Lung (tissue), 12 donors: ENCODE measurements around the gene CNN2. TPM values are rescaled to one million over a fixed set of nuclear protein-coding genes. Genes with fewer than 3 reads are reported as not detected.

Experiments
- ATAC-seq: fragments of 200-7000 bp; cut with Tn5 transposase; one replicate; pipeline ENCODE4 v1.9.1; 2020; ENCODE audit warnings: moderate number of reproducible peaks; ENCODE audit not compliant: insufficient read depth, low FRiP score
- DNase-seq, 3 donors: peaks; one replicate each; pipeline ENCODE4 v3.0.0-alpha.2; 2013 to 2017
- H3K27ac ChIP-seq, 2 donors: one replicate each; pipeline ENCODE4 v1.5.1; 2013; ENCODE audit warnings: mild to moderate bottlenecking in 2 of 2, moderate library complexity in 2 of 2, control low read depth in 1 of 2, inconsistent platforms in 1 of 2, low read depth in 1 of 2, low read length in 1 of 2
- H3K27me3 ChIP-seq, 3 donors: one replicate each; pipeline ENCODE4 v1.5.1; 2013; ENCODE audit warnings: low read length in 2 of 3; ENCODE audit not compliant: control insufficient read depth in 3 of 3, insufficient read depth in 3 of 3
- H3K36me3 ChIP-seq, 4 donors: one replicate each; pipeline ENCODE4 v1.5.1; 2013; ENCODE audit warnings: low read length in 4 of 4, mild to moderate bottlenecking in 1 of 4, moderate library complexity in 1 of 4; ENCODE audit not compliant: control insufficient read depth in 4 of 4, insufficient read depth in 4 of 4
- H3K4me1 ChIP-seq, 5 donors: one replicate each; pipeline ENCODE4 v1.5.1; 2013; ENCODE audit warnings: low read length in 5 of 5, mild to moderate bottlenecking in 2 of 5, moderate library complexity in 1 of 5; ENCODE audit not compliant: control insufficient read depth in 5 of 5, insufficient read depth in 5 of 5
- H3K4me3 ChIP-seq: one replicate; pipeline ENCODE4 v1.5.1; 2013; ENCODE audit warnings: mild to moderate bottlenecking, control low read depth, moderate library complexity
- H3K9ac ChIP-seq, 2 donors: one replicate each; pipeline ENCODE4 v1.5.1; 2013; ENCODE audit warnings: low read length in 2 of 2, control low read depth in 1 of 2; ENCODE audit not compliant: insufficient read depth in 1 of 2
- H3K9me3 ChIP-seq, 4 donors: one replicate each; pipeline ENCODE4 v1.5.1; 2013; ENCODE audit warnings: low read length in 3 of 4, mild to moderate bottlenecking in 1 of 4, moderate library complexity in 1 of 4; ENCODE audit not compliant: control insufficient read depth in 4 of 4, insufficient read depth in 3 of 4
- WGBS, 2 donors: extraction: QIAGEN DNeasy Blood & Tissue Kit; methylation state at CpG; one replicate each; pipeline ENCODE4 v1.1.7; 2013; 5-methylcytosine and 5-hydroxymethylcytosine counted together
- polyA plus RNA-seq, 2 donors: library from polyadenylated mRNA; stranded (reverse); fragments of 200-250 nt; gene quantifications; one replicate each; pipeline ENCODE4 v1.2.1, GENCODE V29; 2013
- total RNA-seq, 2 donors: library from RNA; depleted of rRNA in 1 of 2; stranded (reverse); fragments of >200 nt in 1 of 2; gene quantifications; one replicate each; pipeline ENCODE4 v1.2.1, GENCODE V29; 2014 to 2021
- TF ChIP-seq, protein P1 (sequence below): IDR thresholded peaks from 2 replicates; pipeline ENCODE4 v1.5.1; 2012; ENCODE audit warnings: mild to moderate bottlenecking; ENCODE audit errors: control extremely low read depth, extremely low read depth
- donor health status: control.
- donor health status: control.
- donor health status: Bipolar disorder and iron deficiency.
- donor health status: healthy.
- donor health status: DM: yes; HTN: yes; CAD: no.

CNN2 gene
- total and polyA plus RNA-seq, 4 donors = 161 to 236 (median 180) TPM

DNA sequence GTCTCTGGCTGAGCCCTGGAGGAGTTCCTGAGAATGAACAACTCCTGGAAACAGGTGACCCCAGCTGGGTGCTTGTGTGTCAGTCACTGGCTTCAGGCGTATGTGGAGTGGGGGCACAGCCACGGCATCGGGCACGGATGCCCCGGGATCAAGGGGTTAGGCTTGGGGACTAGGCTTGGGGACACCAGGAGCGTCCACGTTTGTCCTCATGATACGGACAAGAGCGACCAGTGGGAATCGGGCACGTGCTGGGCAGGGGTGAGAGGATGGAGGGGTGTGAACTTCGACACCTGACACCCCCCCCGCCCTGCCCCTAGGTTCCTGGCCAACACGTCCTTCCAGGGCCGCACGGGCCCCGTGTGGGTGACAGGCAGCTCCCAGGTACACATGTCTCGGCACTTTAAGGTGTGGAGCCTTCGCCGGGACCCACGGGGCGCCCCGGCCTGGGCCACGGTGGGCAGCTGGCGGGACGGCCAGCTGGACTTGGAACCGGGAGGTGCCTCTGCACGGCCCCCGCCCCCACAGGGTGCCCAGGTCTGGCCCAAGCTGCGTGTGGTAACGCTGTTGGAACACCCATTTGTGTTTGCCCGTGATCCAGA is 22.1 kb upstream of the CNN2 start:
- ATAC-seq (no peak), DNase-seq (no peak)
- Histone ChIP-seq H3K36me3 (peaks cover 0 to 12% (median 0%) of the 10 kb centered on the region in 4 donors), H3K27me3 (peaks cover 5 to 12% (median 6%) of the 10 kb centered on the region in 3 donors), H3K9ac (no peak overlapping the region), H3K9me3 (peaks cover 0 to 2% (median 0%) of the 10 kb centered on the region in 4 donors), H3K4me1 (peaks cover 0 to 19% (median 0%) of the 10 kb centered on the region in 5 donors), H3K4me3 (no peak overlapping the region), H3K27ac (no peak overlapping the region)
- WGBS, 2 donors = 73 to 77% methylated on average over 32 of the region's 32 CpGs
- TF ChIP-seq, protein P1, sequence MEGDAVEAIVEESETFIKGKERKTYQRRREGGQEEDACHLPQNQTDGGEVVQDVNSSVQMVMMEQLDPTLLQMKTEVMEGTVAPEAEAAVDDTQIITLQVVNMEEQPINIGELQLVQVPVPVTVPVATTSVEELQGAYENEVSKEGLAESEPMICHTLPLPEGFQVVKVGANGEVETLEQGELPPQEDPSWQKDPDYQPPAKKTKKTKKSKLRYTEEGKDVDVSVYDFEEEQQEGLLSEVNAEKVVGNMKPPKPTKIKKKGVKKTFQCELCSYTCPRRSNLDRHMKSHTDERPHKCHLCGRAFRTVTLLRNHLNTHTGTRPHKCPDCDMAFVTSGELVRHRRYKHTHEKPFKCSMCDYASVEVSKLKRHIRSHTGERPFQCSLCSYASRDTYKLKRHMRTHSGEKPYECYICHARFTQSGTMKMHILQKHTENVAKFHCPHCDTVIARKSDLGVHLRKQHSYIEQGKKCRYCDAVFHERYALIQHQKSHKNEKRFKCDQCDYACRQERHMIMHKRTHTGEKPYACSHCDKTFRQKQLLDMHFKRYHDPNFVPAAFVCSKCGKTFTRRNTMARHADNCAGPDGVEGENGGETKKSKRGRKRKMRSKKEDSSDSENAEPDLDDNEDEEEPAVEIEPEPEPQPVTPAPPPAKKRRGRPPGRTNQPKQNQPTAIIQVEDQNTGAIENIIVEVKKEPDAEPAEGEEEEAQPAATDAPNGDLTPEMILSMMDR = no peak

DNA sequence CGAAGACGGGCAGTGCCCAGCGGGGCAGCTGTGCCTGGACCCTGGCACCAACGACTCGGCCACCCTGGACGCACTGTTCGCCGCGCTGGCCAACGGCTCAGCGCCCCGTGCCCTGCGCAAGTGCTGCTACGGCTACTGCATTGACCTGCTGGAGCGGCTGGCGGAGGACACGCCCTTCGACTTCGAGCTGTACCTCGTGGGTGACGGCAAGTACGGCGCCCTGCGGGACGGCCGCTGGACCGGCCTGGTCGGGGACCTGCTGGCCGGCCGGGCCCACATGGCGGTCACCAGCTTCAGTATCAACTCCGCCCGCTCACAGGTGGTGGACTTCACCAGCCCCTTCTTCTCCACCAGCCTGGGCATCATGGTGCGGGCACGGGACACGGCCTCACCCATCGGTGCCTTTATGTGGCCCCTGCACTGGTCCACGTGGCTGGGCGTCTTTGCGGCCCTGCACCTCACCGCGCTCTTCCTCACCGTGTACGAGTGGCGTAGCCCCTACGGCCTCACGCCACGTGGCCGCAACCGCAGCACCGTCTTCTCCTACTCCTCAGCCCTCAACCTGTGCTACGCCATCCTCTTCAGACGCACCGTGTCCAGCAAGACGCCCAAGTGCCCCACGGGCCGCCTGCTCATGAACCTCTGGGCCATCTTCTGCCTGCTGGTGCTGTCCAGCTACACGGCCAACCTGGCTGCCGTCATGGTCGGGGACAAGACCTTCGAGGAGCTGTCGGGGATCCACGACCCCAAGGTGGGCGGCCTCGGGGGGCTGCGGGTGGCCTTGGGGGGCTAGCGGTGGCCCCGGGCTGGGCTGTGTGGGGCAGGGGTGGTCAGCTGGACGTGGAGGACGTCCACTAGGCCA is 21.4 kb upstream of the CNN2 start:
- H3K36me3 ChIP-seq = peaks cover 0 to 18% (median 0%) of the 10 kb centered on the region in 4 donors

DNA sequence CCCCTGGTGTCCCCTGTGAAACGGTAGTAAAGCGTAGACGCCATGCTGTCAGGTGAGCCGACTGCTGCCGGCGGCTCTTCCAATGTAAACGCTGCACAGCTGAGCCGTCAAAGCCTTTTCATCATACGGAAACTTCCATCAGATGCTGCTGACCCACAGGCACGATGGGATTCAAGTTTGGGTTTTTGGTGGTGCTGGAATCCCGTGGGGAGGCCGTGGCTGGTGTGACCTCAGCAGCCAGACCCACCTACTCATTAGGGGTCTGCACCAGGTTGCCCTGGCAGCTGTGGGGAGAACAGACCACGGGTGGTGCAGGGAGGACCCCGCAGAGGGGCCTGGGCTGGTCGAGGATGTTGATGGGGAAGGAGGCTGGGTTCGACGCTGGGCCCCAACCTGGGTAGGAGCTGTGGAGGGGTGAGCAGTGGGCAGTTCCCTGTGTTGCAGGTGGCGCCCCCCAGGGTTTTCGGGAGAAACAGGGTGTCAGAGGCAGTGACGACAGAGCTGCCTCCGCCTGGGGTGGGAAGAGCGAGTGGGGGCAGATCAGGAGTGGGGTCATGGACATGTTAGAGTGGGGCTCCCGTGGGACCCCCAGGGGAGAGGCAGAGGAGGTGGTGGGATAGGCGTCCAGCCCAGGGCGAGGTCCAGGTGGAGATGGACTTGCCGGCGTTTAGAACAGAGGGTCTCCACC is 19.6 kb upstream of the CNN2 start:
- WGBS, 2 donors = 82 to 85% methylated on average over 27 of the region's 27 CpGs
- DNase-seq (no peak), ATAC-seq (no peak)
- H3K9me3 ChIP-seq = peaks cover 0 to 2% (median 0%) of the 10 kb centered on the region in 4 donors
- H3K4me1 ChIP-seq = peaks cover 0 to 27% (median 0%) of the 10 kb centered on the region in 5 donors
- H3K27me3 ChIP-seq = no peaks in the 10 kb centered on the region
- no peak overlapping the region for H3K9ac ChIP-seq
- H3K36me3 ChIP-seq = peaks cover 0 to 36% (median 10%) of the 10 kb centered on the region in 4 donors
- TF ChIP-seq, protein P1 = no peak
- H3K27ac ChIP-seq = no peak overlapping the region
- H3K4me3 ChIP-seq = no peak overlapping the region

More for the DNA sequence above, 21.4 kb upstream of the CNN2 start:
- no peak overlapping the region for H3K9ac ChIP-seq
- no peak overlapping the region for H3K4me3 ChIP-seq
- peaks cover 0 to 2% (median 0%) of the 10 kb centered on the region in 4 donors for H3K9me3 ChIP-seq
- WGBS, 2 donors = 90 to 91% methylated on average over 61 to 70 of the region's 70 CpGs
- H3K27ac ChIP-seq = no peak overlapping the region
- TF ChIP-seq, protein P1 = no peak
- DNase-seq (no peak), ATAC-seq (no peak)
- H3K27me3 ChIP-seq = peaks cover 3 to 9% (median 5%) of the 10 kb centered on the region in 3 donors
- peaks cover 0 to 26% (median 0%) of the 10 kb centered on the region in 5 donors for H3K4me1 ChIP-seq
